Right lobe of liver (tissue), 6 donors: ENCODE measurements around the gene TEX261. TPM values are rescaled to one million over a fixed set of nuclear protein-coding genes. Genes with fewer than 3 reads are reported as not detected.

Experiments used
- ATAC-seq, 4 donors: fragments of 200-7000 bp; cut with Tn5 transposase; one replicate each; pipeline ENCODE4 v1.9.1; 2020; ENCODE audit warnings: mild to moderate bottlenecking in 4 of 4, moderate library complexity in 4 of 4
- DNase-seq, 3 donors: peaks; one replicate each; pipeline ENCODE4 v3.0.0-alpha.2; 2020
- H3K27ac ChIP-seq, 3 donors: fragments of 200-600 bp; one replicate each; pipeline ENCODE4 v1.8.0; 2022
- H3K27me3 ChIP-seq, 2 donors: fragments of 200-600 bp; one replicate each; pipeline ENCODE4 v1.8.0; 2022
- H3K36me3 ChIP-seq, 4 donors: fragments of 200-600 bp; sonication (generic) in 1 of 4; one replicate each; pipeline versions ENCODE4 v1.5.1 to v1.8.0; 2017 to 2022; ENCODE audit warnings: control low read depth in 1 of 4
- H3K4me1 ChIP-seq, 4 donors: fragments of 200-600 bp; sonication (generic) in 1 of 4; one replicate each; pipeline versions ENCODE4 v1.5.1 to v1.8.0; 2017 to 2022; ENCODE audit warnings: control low read depth in 1 of 4
- H3K4me3 ChIP-seq, 3 donors: fragments of 200-600 bp; one replicate each; pipeline ENCODE4 v1.8.0; 2022
- H3K9me3 ChIP-seq, 4 donors: fragments of 200-600 bp; sonication (generic) in 1 of 4; one replicate each; pipeline versions ENCODE4 v1.5.1 to v1.8.0; 2017 to 2022; ENCODE audit warnings: control low read depth in 1 of 4
- POLR2A ChIP-seq: fragments of 450-650 bp; IDR thresholded peaks from one replicate; pipeline ENCODE4 v1.6.1; 2017; ENCODE audit warnings: antibody characterized with exemption, mild to moderate bottlenecking
- WGBS: methylation state at CpG from one replicate; pipeline ENCODE4 v1.1.6; 2018; ENCODE audit warnings: low coverage, low lambda C conversion rate; ENCODE audit not compliant: insufficient coverage; ENCODE audit errors: missing lambda C conversion rate; 5-methylcytosine and 5-hydroxymethylcytosine counted together
- intact Hi-C, 2 donors: fragments of 100-400 bp; cut with DNase I; formaldehyde crosslinking; loops; one replicate each; pipeline versions ENCODE4 v1.11.2 to v1.14.1; 2022
- small RNA-seq, 2 experiments: library from RNA; depleted of rRNA; stranded (forward); fragments of <200 nt; gene quantifications; one replicate each; pipeline ENCODE3, GENCODE V24; 2016
- total RNA-seq, 6 experiments: library from RNA; depleted of rRNA in 2 of 6; stranded (reverse); fragments of >200 nt in 2 of 6; fragmentation: NEBNext Ultra II Directional in 3 of 6; extraction: Animal tissue kit (Norgen Biotek cat#: 25700) in 3 of 6; gene quantifications; one replicate each; pipeline versions ENCODE4 v1.1.0 to v1.2.4, GENCODE V29; 2016 to 2023
- TF ChIP-seq, protein P1 (sequence below), 4 donors: fragments of 200-600 bp in 3 of 4; fragments of 450-650 bp in 1 of 4; IDR thresholded peaks; one replicate each; pipeline versions ENCODE4 v1.5.1 to v1.8.0; 2016 to 2022; ENCODE audit warnings: antibody characterized with exemption in 4 of 4, mild to moderate bottlenecking in 2 of 4
- donor health status: DM: no; HTN: yes; CAD: no.
- donor health status: DM: no; HTN: no; CAD: no.
- donor health status: DM: no; HTN: no; CAD: no.
- donor health status: DM: no; HTN: yes; CAD: no.
- donor health status: DM: no; HTN: yes; CAD: no.

Gene TEX261
- total RNA-seq, 6 experiments from 2014 or later, result 26.5 to 33.2 (median 27.1) TPM

DNA sequence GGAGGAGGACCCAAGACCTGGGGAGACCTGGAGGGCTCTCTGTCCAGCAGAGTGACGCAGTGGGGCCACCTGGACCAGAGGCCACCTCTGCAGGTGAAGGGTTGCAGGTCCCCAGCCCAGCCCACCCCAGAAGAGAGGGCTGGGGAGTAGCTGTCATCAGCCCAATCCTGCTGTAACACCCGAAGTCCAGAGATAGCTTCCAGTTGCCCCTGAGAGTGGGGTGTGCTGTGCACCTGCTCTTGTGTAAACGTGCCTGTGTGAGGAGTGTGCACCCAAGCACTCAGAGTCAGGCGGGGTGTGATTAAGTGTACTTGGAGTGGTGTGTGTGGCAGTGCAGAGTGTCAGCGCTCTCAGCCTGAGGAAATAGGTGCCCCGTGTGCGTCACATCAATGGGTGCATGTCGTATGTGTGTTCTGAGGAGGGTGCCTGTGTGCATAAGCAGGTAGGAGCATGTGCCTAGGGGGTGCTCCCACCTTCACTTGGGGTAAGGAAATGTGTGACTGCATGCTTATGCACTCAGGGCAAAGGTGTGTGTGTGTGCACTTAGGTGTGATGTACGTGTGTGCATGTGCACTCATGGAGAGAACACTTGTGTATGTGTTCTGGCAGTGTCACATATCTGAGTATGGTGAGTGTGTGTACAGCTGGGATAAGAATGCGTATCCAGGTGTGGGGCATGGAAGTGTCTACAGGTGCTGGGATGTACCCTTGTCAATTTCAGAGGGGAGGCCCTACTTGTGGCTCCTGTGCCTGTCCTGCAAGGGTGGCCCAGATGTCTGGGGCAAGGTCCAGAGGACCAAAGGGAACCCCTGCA lies 58.3 kb downstream of the TEX261 start:
- H3K27me3 ChIP-seq, result no peaks in the 10 kb centered on the region
- DNase-seq (peak in 2 of 3 donors; percentile 11 to 20), ATAC-seq (no peak)
- H3K27ac ChIP-seq, result no peak overlapping the region
- intact Hi-C loops, result no loop called here
- 64% methylated on average over 10 of the region's 10 CpGs for WGBS
- no peaks in the 10 kb centered on the region for H3K9me3 ChIP-seq
- no peak for TF ChIP-seq POLR2A
- TF ChIP-seq, protein P1, sequence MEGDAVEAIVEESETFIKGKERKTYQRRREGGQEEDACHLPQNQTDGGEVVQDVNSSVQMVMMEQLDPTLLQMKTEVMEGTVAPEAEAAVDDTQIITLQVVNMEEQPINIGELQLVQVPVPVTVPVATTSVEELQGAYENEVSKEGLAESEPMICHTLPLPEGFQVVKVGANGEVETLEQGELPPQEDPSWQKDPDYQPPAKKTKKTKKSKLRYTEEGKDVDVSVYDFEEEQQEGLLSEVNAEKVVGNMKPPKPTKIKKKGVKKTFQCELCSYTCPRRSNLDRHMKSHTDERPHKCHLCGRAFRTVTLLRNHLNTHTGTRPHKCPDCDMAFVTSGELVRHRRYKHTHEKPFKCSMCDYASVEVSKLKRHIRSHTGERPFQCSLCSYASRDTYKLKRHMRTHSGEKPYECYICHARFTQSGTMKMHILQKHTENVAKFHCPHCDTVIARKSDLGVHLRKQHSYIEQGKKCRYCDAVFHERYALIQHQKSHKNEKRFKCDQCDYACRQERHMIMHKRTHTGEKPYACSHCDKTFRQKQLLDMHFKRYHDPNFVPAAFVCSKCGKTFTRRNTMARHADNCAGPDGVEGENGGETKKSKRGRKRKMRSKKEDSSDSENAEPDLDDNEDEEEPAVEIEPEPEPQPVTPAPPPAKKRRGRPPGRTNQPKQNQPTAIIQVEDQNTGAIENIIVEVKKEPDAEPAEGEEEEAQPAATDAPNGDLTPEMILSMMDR (IDR thresholded peaks at IDR 0.05), result no peak
- no peaks in the 10 kb centered on the region for H3K4me1 ChIP-seq
- H3K4me3 ChIP-seq, result no peak overlapping the region
- H3K36me3 ChIP-seq, result no peaks in the 10 kb centered on the region

Small RNA genes within 50 kb of the gene (small RNA-seq; reads per million reads assigned to genes)
- gene RN7SL160P, result 0 reads per million in 2 experiments

Other genes with a start within 250 kb of the TEX261 start
- under 1 TPM in 5 of 6 experiments, not detected in 1; under 0.01 to 1.00 (median 0.14) TPM for gene ADD2, start 226.7 kb downstream of the TEX261 start, total RNA-seq
- gene FIGLA, start 204.2 kb downstream of the TEX261 start, total RNA-seq, result not detected
- gene CLEC4F, start 174.3 kb downstream of the TEX261 start, total RNA-seq, result not detected
- gene CD207, start 159.1 kb downstream of the TEX261 start, total RNA-seq, result under 1 TPM in 1 of 6 experiments, not detected in 5; 0.16 TPM
- not detected for gene VAX2, start 94.3 kb downstream of the TEX261 start, total RNA-seq
- gene ATP6V1B1, start 59.0 kb downstream of the TEX261 start, total RNA-seq, result under 1 TPM in 1 of 6 experiments, not detected in 5; 0.44 TPM
- under 1 TPM in 5 of 6 experiments, not detected in 1; 0.25 to 0.93 (median 0.50) TPM for gene ANKRD53, start 16.2 kb downstream of the TEX261 start, total RNA-seq
- gene NAGK, start 73.8 kb upstream of the TEX261 start, total RNA-seq, result 10 to 100 TPM; 17.7 to 51.7 (median 36.1) TPM
- 10 to 100 TPM; 15.5 to 37.8 (median 23.1) TPM for gene MCEE, start 135.4 kb upstream of the TEX261 start, total RNA-seq
- 10 to 100 TPM; 10.4 to 14.3 (median 12.8) TPM for gene MPHOSPH10, start 135.8 kb upstream of the TEX261 start, total RNA-seq
- gene PAIP2B, start 232.2 kb upstream of the TEX261 start, total RNA-seq, result 10 to 100 TPM in 5 of 6 experiments, 1 to 10 TPM in 1; 8.4 to 30.1 (median 15.3) TPM